ENCODE data around the gene SMIM27. TPM values are rescaled to one million over a fixed set of nuclear protein-coding genes. Genes with fewer than 3 reads are reported as not detected.

The SMIM27 gene
- total and polyA plus RNA-seq, 2 of the 13 experiments (the other 11 are each of a cell fraction or from before 2014, with no cell fraction given) = 17.9 to 19.0 TPM

DNA sequence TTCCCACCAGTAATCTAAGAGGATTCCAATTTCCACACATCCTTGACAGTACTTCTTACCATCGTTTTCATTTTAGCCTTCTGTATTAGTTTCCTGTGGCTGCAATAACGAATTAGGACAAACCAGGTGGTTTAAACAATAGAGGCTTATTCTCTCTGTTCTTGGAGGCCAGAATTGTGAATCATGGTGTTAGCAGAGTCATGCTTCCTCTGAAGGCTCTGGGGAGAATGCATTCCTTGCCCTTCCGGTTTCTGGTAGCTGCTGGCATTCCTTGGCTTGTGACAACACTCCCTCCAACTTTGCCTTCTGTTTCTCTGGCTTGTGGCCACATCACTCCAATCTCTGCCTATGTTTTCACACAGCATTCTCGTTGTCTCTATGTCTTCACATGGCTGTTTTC lies 49.7 kb upstream of the SMIM27 start:
- Histone ChIP-seq H3K79me2 (ENCODE audit: insufficient read depth, low read length) (no peaks in the 10 kb centered on the region), H3K4me3 (replicated peaks in 1 of 3; ENCODE audit: insufficient read depth in 1 of 3, low read depth in 2 of 3, low read length in 3 of 3) (no peak overlapping the region), H3K9me3 (ENCODE audit: low read length) (no peaks in the 10 kb centered on the region), H3K36me3 (replicated peaks in 1 of 2; ENCODE audit: control insufficient read depth in 1 of 2, insufficient read depth in 2 of 2, low read length in 2 of 2) (peaks cover 0 to 5% of the 10 kb centered on the region in 2 experiments; a peak in 1 of 5 replicates), H3K9ac (ENCODE audit: insufficient read depth, low read depth, low read length) (no peak overlapping the region), H2AFZ (ENCODE audit: low read length) (no peak overlapping the region), H3K4me2 (ENCODE audit: low read depth, low read length) (no peak overlapping the region), H3K27ac (ENCODE audit: extremely low read length, insufficient read depth, low read length) (no peak overlapping the region), H3K27me3 (ENCODE audit: control insufficient read depth in 1 of 2, insufficient read depth in 2 of 2, low read length in 2 of 2) (no peaks in the 10 kb centered on the region), H4K20me1 (ENCODE audit: insufficient read depth, low read length) (no peaks in the 10 kb centered on the region), H3K4me1 (ENCODE audit: insufficient read depth, low read length) (peaks cover 7% of the 10 kb centered on the region)
- ChIA-PET POLR2A (interaction anchor here (1.1 kb wide), 1 partner anchor 48 kb away, joined by 4 read pairs; no protein-coding TSS in a partner anchor), CTCF (ENCODE audit: low intra/inter-chr PET ratio, low total read pairs) (no interaction called here)
- FAIRE-seq (no peak), DNase-seq (ENCODE audit: low spot score) (no peak), ATAC-seq (no peak)
- intact Hi-C loops (cut with micrococcal nuclease; ENCODE audit: unreplicated experiment) = no loop called here
- in situ Hi-C loops (cut with HindIII; ENCODE audit: extremely low pct_ligation_motif_present, low pct_unique_long_range_greater_than_20kb) = no loop called here
- no TSS peak for BruUV-seq (replicated peaks)
- 83% methylated on average over 4 of the region's 4 CpGs for WGBS (ENCODE audit: low lambda C conversion rate)
- TF ChIP-seq, protein P1, sequence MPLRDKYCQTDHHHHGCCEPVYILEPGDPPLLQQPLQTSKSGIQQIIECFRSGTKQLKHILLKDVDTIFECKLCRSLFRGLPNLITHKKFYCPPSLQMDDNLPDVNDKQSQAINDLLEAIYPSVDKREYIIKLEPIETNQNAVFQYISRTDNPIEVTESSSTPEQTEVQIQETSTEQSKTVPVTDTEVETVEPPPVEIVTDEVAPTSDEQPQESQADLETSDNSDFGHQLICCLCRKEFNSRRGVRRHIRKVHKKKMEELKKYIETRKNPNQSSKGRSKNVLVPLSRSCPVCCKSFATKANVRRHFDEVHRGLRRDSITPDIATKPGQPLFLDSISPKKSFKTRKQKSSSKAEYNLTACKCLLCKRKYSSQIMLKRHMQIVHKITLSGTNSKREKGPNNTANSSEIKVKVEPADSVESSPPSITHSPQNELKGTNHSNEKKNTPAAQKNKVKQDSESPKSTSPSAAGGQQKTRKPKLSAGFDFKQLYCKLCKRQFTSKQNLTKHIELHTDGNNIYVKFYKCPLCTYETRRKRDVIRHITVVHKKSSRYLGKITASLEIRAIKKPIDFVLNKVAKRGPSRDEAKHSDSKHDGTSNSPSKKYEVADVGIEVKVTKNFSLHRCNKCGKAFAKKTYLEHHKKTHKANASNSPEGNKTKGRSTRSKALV (CRISPR knock-in tag; IDR thresholded peaks at IDR 0.05) = no peak
- TF ChIP-seq ZNF143 (CRISPR knock-in tag; IDR thresholded peaks at IDR 0.05) (no peak), ZNF12 (CRISPR knock-in tag; IDR thresholded peaks at IDR 0.05) (peak; percentile 62; the same call in 1 of the 2 replicates)

DNA sequence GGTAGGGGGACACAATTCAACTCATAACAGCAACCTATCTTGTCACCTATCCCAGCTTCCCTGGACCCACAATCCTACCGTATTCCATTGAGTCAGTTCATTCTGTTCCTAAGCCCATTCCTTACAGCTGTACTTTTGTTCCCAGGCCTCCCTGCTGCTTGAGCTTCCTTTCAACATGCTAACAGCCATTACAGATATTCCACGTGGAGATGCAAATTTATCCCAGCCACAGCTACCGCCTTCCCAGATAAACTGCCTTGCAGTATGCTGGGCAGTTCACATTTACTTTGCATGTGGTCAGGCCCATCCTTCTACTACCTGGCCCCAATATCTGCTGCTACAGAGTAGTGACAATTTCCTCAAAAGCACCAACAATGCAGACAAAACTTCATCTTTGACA lies 49.1 kb upstream of the SMIM27 start:
- H3K4me3 ChIP-seq (replicated peaks in 1 of 3; ENCODE audit: insufficient read depth in 1 of 3, low read depth in 2 of 3, low read length in 3 of 3) = no peak overlapping the region
- peaks cover 0 to 4% of the 10 kb centered on the region in 2 experiments; a peak in 1 of 5 replicates for H3K36me3 ChIP-seq (replicated peaks in 1 of 2; ENCODE audit: control insufficient read depth in 1 of 2, insufficient read depth in 2 of 2, low read length in 2 of 2)
- no peak overlapping the region for H3K27ac ChIP-seq (ENCODE audit: extremely low read length, insufficient read depth, low read length)
- no peaks in the 10 kb centered on the region for H3K9me3 ChIP-seq (ENCODE audit: low read length)
- ATAC-seq (no peak), FAIRE-seq (no peak), DNase-seq (ENCODE audit: low spot score) (no peak)
- POLR2A ChIA-PET = interaction anchor here (1.1 kb wide), 1 partner anchor 48 kb away, joined by 4 read pairs; no protein-coding TSS in a partner anchor
- H3K79me2 ChIP-seq (ENCODE audit: insufficient read depth, low read length) = no peaks in the 10 kb centered on the region
- H3K27me3 ChIP-seq (ENCODE audit: control insufficient read depth in 1 of 2, insufficient read depth in 2 of 2, low read length in 2 of 2) = no peaks in the 10 kb centered on the region
- H4K20me1 ChIP-seq (ENCODE audit: insufficient read depth, low read length) = no peaks in the 10 kb centered on the region
- WGBS (ENCODE audit: low lambda C conversion rate) = 100% methylated on average over 3 of the region's 3 CpGs
- no peak overlapping the region for H2AFZ ChIP-seq (ENCODE audit: low read length)
- in situ Hi-C loops (cut with HindIII; ENCODE audit: extremely low pct_ligation_motif_present, low pct_unique_long_range_greater_than_20kb) (no loop called here), intact Hi-C loops (cut with micrococcal nuclease; ENCODE audit: unreplicated experiment) (no loop called here)
- H3K4me1 ChIP-seq (ENCODE audit: insufficient read depth, low read length) = peaks cover 7% of the 10 kb centered on the region
- CTCF ChIA-PET (ENCODE audit: low intra/inter-chr PET ratio, low total read pairs) = no interaction called here
- H3K9ac ChIP-seq (ENCODE audit: insufficient read depth, low read depth, low read length) = no peak overlapping the region
- TF ChIP-seq, protein P2, sequence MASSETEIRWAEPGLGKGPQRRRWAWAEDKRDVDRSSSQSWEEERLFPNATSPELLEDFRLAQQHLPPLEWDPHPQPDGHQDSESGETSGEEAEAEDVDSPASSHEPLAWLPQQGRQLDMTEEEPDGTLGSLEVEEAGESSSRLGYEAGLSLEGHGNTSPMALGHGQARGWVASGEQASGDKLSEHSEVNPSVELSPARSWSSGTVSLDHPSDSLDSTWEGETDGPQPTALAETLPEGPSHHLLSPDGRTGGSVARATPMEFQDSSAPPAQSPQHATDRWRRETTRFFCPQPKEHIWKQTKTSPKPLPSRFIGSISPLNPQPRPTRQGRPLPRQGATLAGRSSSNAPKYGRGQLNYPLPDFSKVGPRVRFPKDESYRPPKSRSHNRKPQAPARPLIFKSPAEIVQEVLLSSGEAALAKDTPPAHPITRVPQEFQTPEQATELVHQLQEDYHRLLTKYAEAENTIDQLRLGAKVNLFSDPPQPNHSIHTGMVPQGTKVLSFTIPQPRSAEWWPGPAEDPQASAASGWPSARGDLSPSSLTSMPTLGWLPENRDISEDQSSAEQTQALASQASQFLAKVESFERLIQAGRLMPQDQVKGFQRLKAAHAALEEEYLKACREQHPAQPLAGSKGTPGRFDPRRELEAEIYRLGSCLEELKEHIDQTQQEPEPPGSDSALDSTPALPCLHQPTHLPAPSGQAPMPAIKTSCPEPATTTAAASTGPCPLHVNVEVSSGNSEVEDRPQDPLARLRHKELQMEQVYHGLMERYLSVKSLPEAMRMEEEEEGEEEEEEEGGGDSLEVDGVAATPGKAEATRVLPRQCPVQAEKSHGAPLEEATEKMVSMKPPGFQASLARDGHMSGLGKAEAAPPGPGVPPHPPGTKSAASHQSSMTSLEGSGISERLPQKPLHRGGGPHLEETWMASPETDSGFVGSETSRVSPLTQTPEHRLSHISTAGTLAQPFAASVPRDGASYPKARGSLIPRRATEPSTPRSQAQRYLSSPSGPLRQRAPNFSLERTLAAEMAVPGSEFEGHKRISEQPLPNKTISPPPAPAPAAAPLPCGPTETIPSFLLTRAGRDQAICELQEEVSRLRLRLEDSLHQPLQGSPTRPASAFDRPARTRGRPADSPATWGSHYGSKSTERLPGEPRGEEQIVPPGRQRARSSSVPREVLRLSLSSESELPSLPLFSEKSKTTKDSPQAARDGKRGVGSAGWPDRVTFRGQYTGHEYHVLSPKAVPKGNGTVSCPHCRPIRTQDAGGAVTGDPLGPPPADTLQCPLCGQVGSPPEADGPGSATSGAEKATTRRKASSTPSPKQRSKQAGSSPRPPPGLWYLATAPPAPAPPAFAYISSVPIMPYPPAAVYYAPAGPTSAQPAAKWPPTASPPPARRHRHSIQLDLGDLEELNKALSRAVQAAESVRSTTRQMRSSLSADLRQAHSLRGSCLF (CRISPR knock-in tag; IDR thresholded peaks at IDR 0.05; ENCODE audit: borderline replicate concordance) = no peak
- BruUV-seq (replicated peaks) = no TSS peak
- no peak overlapping the region for H3K4me2 ChIP-seq (ENCODE audit: low read depth, low read length)

All from HepG2 (cell line).